SK-N-SH (cell line): Measurements from ENCODE around the gene SV2B. TPM values are rescaled to one million over a fixed set of nuclear protein-coding genes. Genes with fewer than 3 reads are reported as not detected.

Source experiments
- CTCF ChIA-PET: fragments of 300-600, 350-600 bp; formaldehyde crosslinking; extraction: SDS; loops from one replicate; lab custom pipeline; 2021; lab: Yijun Ruan, JAX
- POLR2A ChIA-PET: fragments of 350-600 bp; sonication (Branson Sonifier 250); formaldehyde crosslinking; extraction: SDS; loops from one replicate; lab custom pipeline; 2020; ENCODE audit warnings: antibody characterized with exemption, inconsistent platforms; lab: Yijun Ruan, JAX
- DNase-seq: peaks from one replicate; pipeline ENCODE4 v3.0.0; 2012
- H2AFZ ChIP-seq: fragments of 200-600 bp; sonication (generic); 2 replicates; pipeline ENCODE4 v1.8.1; 2016; ENCODE audit warnings: antibody characterized with exemption, mild to moderate bottlenecking, low read depth
- H3F3A ChIP-seq: fragments of 200-600 bp; sonication (generic); replicated peaks from 2 replicates; pipeline ENCODE3; 2016; ENCODE audit warnings: antibody characterized with exemption, mild to moderate bottlenecking; ENCODE audit not compliant: insufficient read depth
- H3K27ac ChIP-seq, 2 experiments: fragments of 200-500 bp in 1 of 2; fragments of 200-600 bp in 1 of 2; sonication (Bioruptor generic) in 1 of 2; sonication (generic), shearing (Covaris generic) in 1 of 2; 2 replicates each; pipeline versions ENCODE4 v1.5.1 to v1.6.1; 2014 to 2016; ENCODE audit warnings: low read depth in 2 of 2, inconsistent platforms in 1 of 2, low read length in 1 of 2, mild to moderate bottlenecking in 1 of 2, mixed read lengths in 1 of 2
- H3K27me3 ChIP-seq: fragments of 200-600 bp; sonication (generic), shearing (Covaris generic); 2 replicates; pipeline ENCODE4 v1.6.1; 2016; ENCODE audit warnings: mixed run types; ENCODE audit not compliant: insufficient read depth
- H3K36me3 ChIP-seq, 2 experiments: fragments of 200-500 bp in 1 of 2; fragments of 200-600 bp in 1 of 2; sonication (Bioruptor generic) in 1 of 2; sonication (generic) in 1 of 2; replicated peaks in 1 of 2; 2 replicates each; pipeline versions ENCODE3 to v1.5.1; 2014 to 2016; ENCODE audit warnings: low read length in 1 of 2, mild to moderate bottlenecking in 1 of 2; ENCODE audit not compliant: insufficient read depth in 2 of 2, control insufficient read depth in 1 of 2
- H3K4me1 ChIP-seq, 2 experiments: fragments of 200-500 bp in 1 of 2; fragments of 200-600 bp in 1 of 2; sonication (Bioruptor generic) in 1 of 2; sonication (generic), shearing (Covaris generic) in 1 of 2; 2 replicates each; pipeline versions ENCODE4 v1.5.1 to v1.6.1; 2014 to 2016; ENCODE audit warnings: low read depth in 1 of 2, low read length in 1 of 2, mixed run types in 1 of 2; ENCODE audit not compliant: insufficient read depth in 2 of 2, control insufficient read depth in 1 of 2
- H3K4me2 ChIP-seq: fragments of 200-600 bp; sonication (generic), shearing (Covaris generic); 2 replicates; pipeline ENCODE4 v1.6.1; 2017; ENCODE audit warnings: mixed run types
- H3K4me3 ChIP-seq, 2 experiments: fragments of 200-500 bp in 1 of 2; fragments of 200-600 bp in 1 of 2; sonication (Bioruptor generic) in 1 of 2; sonication (generic), shearing (Covaris generic) in 1 of 2; 2 replicates each; pipeline versions ENCODE4 v1.5.1 to v1.8.1; 2014 to 2016; ENCODE audit warnings: low read depth in 2 of 2, inconsistent platforms in 1 of 2, low read length in 1 of 2, mild to moderate bottlenecking in 1 of 2, mixed read lengths in 1 of 2, moderate library complexity in 1 of 2
- H3K79me2 ChIP-seq: fragments of 200-600 bp; sonication (generic); 2 replicates; pipeline ENCODE4 v1.8.1; 2017; ENCODE audit warnings: mild to moderate bottlenecking; ENCODE audit not compliant: insufficient read depth
- H3K9ac ChIP-seq: fragments of 200-600 bp; sonication (generic); 2 replicates; pipeline ENCODE4 v1.6.1; 2017; ENCODE audit warnings: mixed run types
- H3K9me2 ChIP-seq: fragments of 200-600 bp; sonication (generic); 2 replicates; pipeline ENCODE4 v1.6.1; 2017; ENCODE audit warnings: mixed run types
- H3K9me3 ChIP-seq: fragments of 200-600 bp; sonication (generic); 2 replicates; pipeline ENCODE4 v1.6.1; 2017; ENCODE audit warnings: mixed run types, mild to moderate bottlenecking, moderate library complexity
- H4K20me1 ChIP-seq: fragments of 200-600 bp; sonication (generic); 2 replicates; pipeline ENCODE4 v1.6.1; 2017; ENCODE audit warnings: mild to moderate bottlenecking, mixed run types; ENCODE audit not compliant: insufficient read depth
- CTCF ChIP-seq: fragments of 200-600 bp; sonication (generic); IDR thresholded peaks from 2 replicates; pipeline ENCODE4 v1.6.1; 2017; ENCODE audit warnings: antibody characterized with exemption, mild to moderate bottlenecking, moderate library complexity
- EP300 ChIP-seq, 2 experiments: IDR thresholded peaks; 2 replicates each; pipeline versions ENCODE4 v1.4.0 to v1.6.1; 2012; ENCODE audit warnings: borderline replicate concordance in 1 of 2, low read depth in 1 of 2, low read length in 1 of 2
- FOXM1 ChIP-seq: IDR thresholded peaks from 2 replicates; pipeline ENCODE4 v1.4.0; 2012; ENCODE audit warnings: low read depth, mild to moderate bottlenecking
- GATA2 ChIP-seq: sonication (generic); formaldehyde crosslinking; IDR thresholded peaks from 2 replicates; pipeline ENCODE4 v1.5.0; 2020; ENCODE audit warnings: mild to moderate bottlenecking, missing genetic modification reagents
- IRF3 ChIP-seq: fragments of 150-350 bp; IDR thresholded peaks from 2 replicates; pipeline ENCODE4 v1.6.1; 2016; ENCODE audit warnings: mild to moderate bottlenecking, low read depth, low read length
- JUND ChIP-seq: IDR thresholded peaks from 2 replicates; pipeline ENCODE4 v1.4.0; 2012
- PBX3 ChIP-seq: IDR thresholded peaks from 2 replicates; pipeline ENCODE4; 2012
- POLR2AphosphoS5 ChIP-seq: IDR thresholded peaks from 2 replicates; pipeline ENCODE4 v1.6.1; 2012; ENCODE audit warnings: low read depth, low read length
- RCOR1 ChIP-seq: fragments of 150-350 bp; IDR thresholded peaks from 2 replicates; pipeline ENCODE4 v1.6.1; 2017; ENCODE audit warnings: antibody characterized with exemption, low read length
- RFX5 ChIP-seq: IDR thresholded peaks from 2 replicates; pipeline ENCODE4 v1.6.1; 2012; ENCODE audit warnings: mild to moderate bottlenecking, improper control_type of control experiment, low read length
- RXRA ChIP-seq: IDR thresholded peaks from 2 replicates; pipeline ENCODE4 v1.4.0; 2012; ENCODE audit warnings: low read depth, mild to moderate bottlenecking, borderline replicate concordance
- TCF12 ChIP-seq: IDR thresholded peaks from 2 replicates; pipeline ENCODE4 v1.4.0; 2012
- TEAD4 ChIP-seq: IDR thresholded peaks from 2 replicates; pipeline ENCODE4 v1.4.0; 2012; ENCODE audit warnings: mild to moderate bottlenecking, borderline replicate concordance; ENCODE audit not compliant: insufficient read depth
- WGBS: methylation state at CpG from one replicate; pipeline ENCODE4 v1.1.6; 2017; ENCODE audit warnings: low lambda C conversion rate; 5-methylcytosine and 5-hydroxymethylcytosine counted together
- polyA plus RNA-seq, 3 experiments: library from polyadenylated mRNA; depleted of rRNA; stranded (reverse); fragments of >200 nt; gene quantifications; 2 replicates each; pipeline ENCODE4 v1.2.3, GENCODE V29; 2012

The SV2B gene
- polyA plus RNA-seq, 1 of the 3 experiments (the other 2 are of a cell fraction), result not detected

GRCh38 chr15:91214675-91215590 is 114.9 kb downstream of the SV2B start:
- no peak overlapping the region for H3K4me3 ChIP-seq
- no peaks in the 10 kb centered on the region for H3K9me3 ChIP-seq
- CTCF ChIA-PET, result interaction anchor here (1.1 to 3.0 kb wide), 3 partner anchors 10 to 159 kb away, joined by 3 to 16 read pairs (median 7); no protein-coding TSS in a partner anchor
- H2AFZ ChIP-seq, result no peak overlapping the region
- no peaks in the 10 kb centered on the region for H3K9me2 ChIP-seq
- H3K36me3 ChIP-seq, result no peaks in the 10 kb centered on the region
- no peaks in the 10 kb centered on the region for H3F3A ChIP-seq
- no peaks in the 10 kb centered on the region for H4K20me1 ChIP-seq
- H3K9ac ChIP-seq, result no peak overlapping the region
- H3K27me3 ChIP-seq, result no peaks in the 10 kb centered on the region
- no peak for DNase-seq
- POLR2A ChIA-PET, result no interaction called here
- no peaks in the 10 kb centered on the region for H3K79me2 ChIP-seq
- H3K4me1 ChIP-seq, result no peaks in the 10 kb centered on the region; a peak in 1 of 4 replicates
- H3K27ac ChIP-seq, result no peak overlapping the region
- no peak overlapping the region for H3K4me2 ChIP-seq
- TF ChIP-seq EP300 (IDR thresholded peaks at IDR 0.05; ENCODE audit: borderline replicate concordance in 1 of 2, low read depth in 1 of 2, low read length in 1 of 2) (no peak), TCF12 (no peak), TEAD4 (no peak), JUND (no peak)
- 34% methylated on average over 11 of the region's 11 CpGs for WGBS

DNA sequence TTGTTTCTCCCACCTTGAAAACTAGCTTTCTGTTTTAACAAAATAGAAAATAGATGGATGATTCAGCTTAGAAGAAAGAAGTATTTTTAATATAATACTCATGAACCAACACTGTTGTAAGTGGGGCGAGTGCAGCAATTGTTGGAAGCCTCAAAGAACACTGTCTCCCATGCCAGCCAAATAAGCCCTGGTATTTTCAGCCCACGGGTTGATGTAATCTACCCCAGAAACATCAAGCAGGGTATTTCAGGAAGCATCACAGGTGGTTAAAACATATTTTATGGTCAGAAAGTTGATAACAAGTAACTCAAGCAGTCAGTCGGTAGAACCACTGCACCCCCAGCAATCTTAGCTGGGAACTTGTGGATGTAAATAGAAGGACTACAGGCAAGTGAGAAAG is 115.9 kb downstream of the SV2B start:
- Histone ChIP-seq H3K4me1 (no peaks in the 10 kb centered on the region), H3K4me2 (no peak overlapping the region), H3K4me3 (no peak overlapping the region), H3K9ac (no peak overlapping the region), H3K79me2 (no peaks in the 10 kb centered on the region), H4K20me1 (no peaks in the 10 kb centered on the region), H3F3A (no peaks in the 10 kb centered on the region), H3K27me3 (no peaks in the 10 kb centered on the region), H2AFZ (no peak overlapping the region), H3K9me3 (no peaks in the 10 kb centered on the region), H3K9me2 (no peaks in the 10 kb centered on the region), H3K36me3 (no peaks in the 10 kb centered on the region), H3K27ac (no peak overlapping the region)
- TF ChIP-seq RXRA, result no peak
- CTCF ChIA-PET, result interaction anchor here (0.7 to 3.0 kb wide), 4 partner anchors 9 to 160 kb away, joined by 4 to 16 read pairs (median 6); no protein-coding TSS in a partner anchor
- no peak for DNase-seq
- POLR2A ChIA-PET, result no interaction called here
- 29% methylated on average over 3 of the region's 3 CpGs for WGBS

- no peak overlapping the region for H3K4me3 ChIP-seq
- H2AFZ ChIP-seq, result no peak overlapping the region
- H3K9me3 ChIP-seq, result no peaks in the 10 kb centered on the region
- H3K4me2 ChIP-seq, result no peak overlapping the region
- H3F3A ChIP-seq, result no peaks in the 10 kb centered on the region
- WGBS, result 0% methylated on average over 1 of the region's 1 CpG
- no peaks in the 10 kb centered on the region for H4K20me1 ChIP-seq
- no peaks in the 10 kb centered on the region for H3K27me3 ChIP-seq
- ChIA-PET POLR2A (no interaction called here), CTCF (interaction anchor here (1.3 to 2.6 kb wide), 4 partner anchors 28 to 169 kb away, joined by 3 to 14 read pairs (median 8); no protein-coding TSS in a partner anchor)
- H3K36me3 ChIP-seq, result no peaks in the 10 kb centered on the region
- no peaks in the 10 kb centered on the region; a peak in 1 of 4 replicates for H3K4me1 ChIP-seq
- no peaks in the 10 kb centered on the region for H3K79me2 ChIP-seq
- H3K9me2 ChIP-seq, result no peaks in the 10 kb centered on the region
- no peak for DNase-seq
- no peak overlapping the region for H3K27ac ChIP-seq
- no peak overlapping the region for H3K9ac ChIP-seq
- no peak for TF ChIP-seq JUND
- TF ChIP-seq GATA2, result no peak
- no peak for TF ChIP-seq CTCF
- TF ChIP-seq IRF3, result no peak
- TF ChIP-seq POLR2AphosphoS5, result no peak
- no peak for TF ChIP-seq RFX5
- no peak for TF ChIP-seq PBX3
- TF ChIP-seq RXRA, result no peak
- TF ChIP-seq FOXM1, result no peak
- TF ChIP-seq RCOR1, result no peak
- TF ChIP-seq EP300 (IDR thresholded peaks at IDR 0.05; ENCODE audit: borderline replicate concordance in 1 of 2, low read depth in 1 of 2, low read length in 1 of 2), result no peak
These were observed 119.1 kb downstream of the SV2B start for GRCh38 chr15:91219206-91219605.
